Posterior cingulate gyrus (tissue), 11 donors: ENCODE data around the gene SEMA3A.

ENCODE experiments used
- DNase-seq, 10 donors: peaks; one replicate each; pipeline versions ENCODE4 v3.0.0 to v3.0.0-alpha.2; 2020 to 2021; ENCODE audit warnings: mixed read lengths in 3 of 10
- intact Hi-C: fragments of 100-400 bp; cut with DNase I; formaldehyde crosslinking; loops from one replicate; pipeline ENCODE4 v1.15.1; 2023

The SEMA3A gene

DNA sequence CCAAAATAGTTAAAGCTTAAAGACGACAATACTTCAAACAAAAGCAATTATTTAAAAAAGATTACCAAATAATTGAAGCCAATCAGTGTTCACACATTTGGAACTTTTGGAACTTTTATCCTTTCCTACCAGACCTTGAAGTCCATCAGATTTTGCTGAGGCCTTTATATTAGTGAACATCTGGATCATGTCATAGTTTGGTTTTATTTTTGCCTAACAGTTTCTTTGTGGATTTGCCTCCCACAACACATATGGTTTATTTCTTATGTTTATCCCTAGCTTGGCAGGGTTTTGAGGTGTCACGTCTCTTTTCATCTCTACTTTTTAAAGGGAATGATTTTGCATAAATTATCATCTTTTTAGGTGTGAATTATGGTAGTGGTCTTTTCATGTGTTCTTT lies 242.4 kb downstream of the SEMA3A start:
- no peak for DNase-seq
- intact Hi-C loops: no loop called here

DNA sequence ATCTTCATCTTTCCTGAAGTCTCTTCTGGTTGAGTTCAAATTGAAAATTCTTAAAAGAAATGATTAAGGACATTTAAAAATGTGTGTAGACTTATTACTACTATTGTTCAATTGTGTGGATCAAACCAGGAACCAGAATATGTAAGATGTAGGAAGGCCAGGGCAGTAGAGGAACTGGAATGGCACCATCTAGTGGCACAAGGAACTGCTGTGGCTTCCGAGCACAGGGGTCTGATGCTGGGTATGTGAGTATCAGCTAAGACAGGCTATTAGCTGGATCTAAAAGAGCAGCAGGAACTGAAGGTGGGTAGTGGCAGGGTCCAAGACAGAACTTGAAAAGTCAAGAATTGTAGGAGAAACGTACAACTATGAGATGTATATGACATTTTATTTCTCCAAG lies 247.3 kb downstream of the SEMA3A start:
- DNase-seq: peak in 5 of 10 donors; percentile 19 to 81 (median 50)
- intact Hi-C loops: loop anchor here (5.0 kb wide), 1 partner anchor 535 kb away; no protein-coding TSS in a partner anchor

GRCh38 chr7:83946801-83947200 lies 247.8 kb downstream of the SEMA3A start:
- intact Hi-C loops: loop anchor here (5.0 kb wide), 1 partner anchor 534 kb away; no protein-coding TSS in a partner anchor
- no peak for DNase-seq

DNA sequence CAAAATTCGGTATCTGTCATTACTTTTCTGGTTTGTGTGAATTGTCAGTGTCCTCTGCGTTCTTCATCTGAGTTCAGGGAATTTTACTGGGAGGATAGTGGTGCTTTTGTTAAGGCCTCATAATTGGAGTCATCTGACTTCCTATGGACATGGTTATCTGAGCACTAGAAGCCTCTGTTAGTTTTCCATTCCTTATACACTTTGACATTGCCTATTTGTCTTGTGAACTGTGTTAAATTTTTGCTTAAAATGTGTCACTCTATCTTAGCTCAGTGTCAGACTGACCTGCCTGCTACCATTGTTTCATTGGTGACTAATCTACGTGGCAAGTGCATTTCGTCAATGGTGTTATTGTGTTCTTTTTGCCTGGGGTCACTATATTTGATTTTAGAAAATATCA lies 253.3 kb downstream of the SEMA3A start:
- no peak for DNase-seq
- intact Hi-C loops: no loop called here

DNA sequence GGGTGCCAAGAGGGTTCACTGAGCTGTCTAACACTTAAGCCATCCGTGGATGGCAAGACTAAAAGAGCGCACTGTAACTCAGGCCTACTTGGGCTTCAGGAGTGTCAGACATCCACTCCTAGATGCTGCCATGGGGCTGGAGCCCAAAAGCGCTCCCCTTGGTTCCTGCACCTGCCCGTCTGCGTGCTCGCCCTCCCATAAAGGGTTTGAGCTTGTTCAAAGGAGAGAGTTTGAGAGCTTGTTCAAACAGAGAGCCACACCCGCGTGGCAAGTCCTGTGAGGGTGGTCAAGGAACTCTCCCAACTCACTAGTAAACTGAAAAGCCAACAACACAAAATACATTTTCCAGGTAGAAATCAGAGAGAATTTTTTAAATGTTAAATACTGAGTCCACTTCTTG lies 256.7 kb downstream of the SEMA3A start:
- peak in 1 of 10 donors; percentile 72 for DNase-seq
- intact Hi-C loops: loop anchor here (2.0 kb wide), 1 partner anchor 1085 kb away; no protein-coding TSS in a partner anchor

DNA sequence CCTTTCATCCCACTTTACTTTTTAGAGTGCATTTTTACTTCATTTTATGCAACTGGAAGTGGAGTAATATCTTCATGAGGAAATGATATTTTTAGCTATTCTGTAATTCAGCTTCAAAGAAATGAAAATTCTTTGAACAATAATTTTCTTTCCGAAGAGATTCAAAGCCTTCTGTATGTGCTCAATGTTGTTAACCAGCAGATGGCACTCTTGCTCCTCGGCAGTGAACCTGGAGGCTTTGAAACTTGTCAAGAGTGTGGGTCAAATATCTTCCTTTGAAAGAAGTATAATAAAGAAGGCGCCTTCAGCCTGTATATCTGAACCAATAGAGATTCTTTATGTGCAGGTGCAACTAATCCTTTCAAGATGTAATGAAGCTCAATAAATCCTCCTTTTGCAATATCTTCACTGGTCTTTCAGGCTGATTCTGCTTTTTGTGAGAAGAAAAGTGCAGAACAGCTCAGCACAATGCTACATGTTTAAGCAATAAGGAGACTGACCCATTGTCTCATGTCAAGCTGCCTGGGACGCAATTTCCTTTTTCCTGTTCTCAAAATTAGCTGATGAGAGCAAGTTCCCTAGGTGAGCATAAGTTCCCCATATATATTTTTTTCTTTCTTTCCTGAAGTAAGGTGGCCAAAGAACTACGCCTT lies 258.4 kb downstream of the SEMA3A start:
- intact Hi-C loops: loop anchor here (2.0 kb wide), 1 partner anchor 1087 kb away; no protein-coding TSS in a partner anchor
- DNase-seq: peak in 9 of 10 donors; percentile 37 to 94 (median 69)

GRCh38 chr7:83934118-83934734 lies 260.4 kb downstream of the SEMA3A start:
- intact Hi-C loops: no loop called here
- no peak for DNase-seq

DNA sequence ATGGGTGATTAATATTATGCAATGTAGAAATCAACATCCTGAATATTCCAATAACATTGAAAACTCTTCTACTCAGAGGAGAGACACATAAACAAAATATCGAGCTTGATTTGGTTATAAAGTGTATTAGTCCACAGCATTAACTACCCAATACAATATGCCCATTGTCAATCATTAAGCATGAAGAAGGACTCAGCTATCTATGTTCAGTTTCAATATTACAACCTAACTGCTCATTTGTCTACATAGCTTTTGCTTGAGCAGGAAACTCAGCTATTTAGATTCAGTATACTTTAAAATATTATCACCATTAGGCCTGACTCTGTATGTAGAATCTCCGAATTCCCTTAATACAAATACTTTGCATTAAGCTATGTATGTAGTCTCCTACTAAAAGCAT lies 262.6 kb downstream of the SEMA3A start:
- DNase-seq: no peak
- intact Hi-C loops: no loop called here

- intact Hi-C loops: no loop called here
- DNase-seq: no peak
These were observed 264.3 kb downstream of the SEMA3A start for GRCh38 chr7:83930262-83930661.

GRCh38 chr7:83925860-83926259 lies 268.7 kb downstream of the SEMA3A start:
- no peak for DNase-seq
- intact Hi-C loops: no loop called here

GRCh38 chr7:83921941-83922607 lies 272.5 kb downstream of the SEMA3A start:
- DNase-seq: no peak

DNA sequence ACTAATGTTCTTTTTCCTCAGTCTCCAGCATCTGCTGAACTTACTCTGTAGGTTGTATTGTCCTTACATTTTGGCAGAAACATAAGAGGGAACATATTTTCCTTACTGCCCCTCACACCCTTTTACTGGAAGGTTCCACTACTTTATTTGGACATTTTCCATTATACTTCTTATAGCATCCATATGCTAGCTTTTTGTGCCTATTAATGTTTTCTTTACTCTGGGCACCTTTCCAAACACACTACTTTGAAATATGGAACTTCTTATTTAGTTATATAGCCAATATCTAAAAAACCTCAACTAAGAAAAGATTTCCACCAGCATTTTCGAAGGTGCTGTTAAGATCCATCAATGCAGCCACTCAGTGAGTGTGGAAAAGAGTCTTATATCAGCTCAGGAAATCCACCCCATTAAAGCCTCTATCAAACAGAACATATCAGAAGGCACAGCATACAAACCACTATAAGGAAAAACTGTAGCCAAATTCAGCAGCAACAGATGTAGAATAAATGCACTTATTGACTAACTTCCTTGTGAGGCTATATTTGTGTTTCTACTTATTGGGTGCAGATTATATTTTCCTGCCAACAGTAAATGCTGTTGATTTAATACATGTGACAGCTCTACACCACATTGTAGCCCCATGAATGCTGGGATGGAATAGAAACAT lies 273.2 kb downstream of the SEMA3A start:
- intact Hi-C loops: no loop called here
- DNase-seq: no peak

More at GRCh38 chr7:83921941-83922607, 272.5 kb downstream of the SEMA3A start:
- intact Hi-C loops: no loop called here

- intact Hi-C loops: no loop called here
- DNase-seq: no peak
These were observed 276.4 kb downstream of the SEMA3A start for GRCh38 chr7:83918142-83918541.

- DNase-seq: no peak
These were observed 281.4 kb downstream of the SEMA3A start for GRCh38 chr7:83913174-83913573.

GRCh38 chr7:83908526-83908925 lies 286.1 kb downstream of the SEMA3A start:
- intact Hi-C loops: no loop called here
- DNase-seq: no peak

More at GRCh38 chr7:83913174-83913573, 281.4 kb downstream of the SEMA3A start:
- intact Hi-C loops: no loop called here
